ENCODE measurements around the gene PAQR3.
A peak's percentile ranks its signal among the peaks of the same experiment; 100 is the strongest.
"Not testable (repeated sequence)": the region's sequence is repeated elsewhere in the genome, so short reads cannot be mapped to it uniquely, and the experiment has no call there.

Gene PAQR3

DNA sequence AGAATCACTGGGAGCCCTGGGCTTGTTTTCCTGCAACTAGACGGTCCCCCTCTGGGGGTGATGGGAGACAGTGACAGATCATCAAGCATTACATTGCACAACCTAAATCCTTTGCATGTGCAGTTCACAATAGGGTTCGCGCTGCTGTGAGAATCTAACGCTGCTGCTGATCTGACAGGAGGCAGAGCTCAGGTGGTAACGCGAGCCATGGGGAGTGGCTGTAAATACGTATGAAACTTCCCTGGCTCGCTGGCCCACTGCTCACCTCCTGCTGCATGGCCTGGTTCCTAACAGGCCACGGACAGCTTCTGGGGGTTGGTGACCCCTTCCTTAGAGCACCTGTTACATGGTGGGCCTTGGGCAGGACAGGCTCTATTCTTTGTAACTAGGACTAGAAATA is 10.4 kb downstream of the PAQR3 start:
- DNase-seq (ENCODE audit: low spot score) = no peak

GRCh38 chr4:78926826-78927225 is 12.4 kb downstream of the PAQR3 start:
- DNase-seq (ENCODE audit: low spot score) = no peak

DNA sequence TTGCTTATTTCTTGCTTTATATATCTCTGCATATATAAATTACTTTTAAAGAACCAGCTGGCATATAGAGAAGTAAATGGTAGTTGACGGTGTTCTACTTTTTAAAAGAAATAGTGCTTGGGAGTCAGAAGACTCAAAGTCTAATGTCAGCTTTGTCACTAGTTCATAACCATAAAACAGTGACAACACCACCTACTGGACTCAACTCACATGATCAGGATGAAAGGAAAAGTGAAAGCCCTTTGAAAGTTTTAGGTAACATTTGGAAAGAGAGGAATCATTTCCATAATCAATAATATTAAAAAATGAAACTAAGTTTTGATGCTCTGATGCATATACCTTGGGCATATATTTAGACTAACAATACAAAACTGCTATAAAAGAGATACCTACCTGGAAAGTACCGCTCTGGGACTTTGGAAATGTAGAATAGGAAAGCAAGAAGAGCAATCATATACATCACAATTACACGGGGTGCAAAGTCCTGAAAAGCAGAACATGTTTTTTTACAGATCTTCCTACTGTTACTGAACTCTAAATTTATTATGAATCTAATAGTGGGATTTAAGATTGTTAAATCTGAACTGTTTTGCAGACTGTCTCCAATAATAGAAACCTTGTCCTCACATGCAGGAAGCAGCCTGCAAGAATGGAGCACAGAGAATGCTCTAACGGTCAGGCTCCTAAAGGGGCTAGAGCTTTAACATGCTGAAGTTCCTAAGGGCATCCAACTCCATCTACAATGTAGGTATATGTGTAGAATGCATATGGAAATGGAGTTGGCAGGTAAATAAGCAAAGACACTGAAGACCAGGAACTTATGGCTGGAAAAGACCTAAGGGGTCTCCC is 15.6 kb downstream of the PAQR3 start:
- no peak for DNase-seq (ENCODE audit: low spot score)

- DNase-seq (ENCODE audit: low spot score) = peak; percentile 23
Measured at GRCh38 chr4:78922207-78922606, 17.0 kb downstream of the PAQR3 start.

GRCh38 chr4:78910612-78911011 is 28.6 kb downstream of the PAQR3 start:
- no peak for DNase-seq (ENCODE audit: low spot score)

DNA sequence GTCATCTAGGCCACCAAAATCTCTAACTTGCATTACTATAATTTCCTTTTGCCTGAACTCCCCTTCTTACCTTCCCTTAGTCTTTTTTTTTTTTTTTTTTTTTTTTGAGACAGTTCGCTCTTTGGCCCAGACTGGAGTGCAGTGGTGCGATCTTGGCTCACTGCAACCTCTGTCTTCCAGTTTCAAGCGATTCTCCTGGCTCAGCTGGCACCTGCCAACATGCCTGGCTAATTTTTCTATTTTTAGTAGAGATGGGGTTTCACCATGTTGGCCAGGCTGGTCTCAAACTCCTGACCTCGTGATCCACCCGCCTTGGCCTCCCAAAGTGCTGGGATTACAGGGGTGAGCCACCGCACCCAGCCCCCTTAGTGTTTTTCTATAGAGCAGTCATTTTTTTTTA is 30.3 kb downstream of the PAQR3 start:
- not testable (repeated sequence) for DNase-seq (ENCODE audit: low spot score)

GRCh38 chr4:78907638-78908037 is 31.6 kb downstream of the PAQR3 start:
- DNase-seq (ENCODE audit: low spot score) = no peak

DNA sequence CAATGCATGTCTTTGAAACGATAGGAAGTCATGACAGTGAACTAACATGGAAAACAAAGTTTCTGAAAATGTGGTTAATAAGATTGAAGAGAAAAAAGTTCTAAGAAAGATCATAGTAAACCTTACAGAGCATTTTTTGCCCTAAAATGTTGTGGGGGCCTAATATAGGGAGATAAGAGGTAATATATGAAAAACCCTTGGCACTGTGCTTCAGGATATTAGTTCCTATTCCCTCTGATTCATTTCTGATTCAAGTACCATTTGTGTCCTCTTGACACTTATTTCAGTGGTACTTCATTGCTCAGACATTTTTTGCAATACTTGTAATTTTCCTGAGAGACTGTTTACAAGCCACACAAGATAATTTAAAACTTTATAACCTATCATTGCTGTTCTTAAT is 35.1 kb downstream of the PAQR3 start:
- DNase-seq (ENCODE audit: low spot score) = no peak

DNA sequence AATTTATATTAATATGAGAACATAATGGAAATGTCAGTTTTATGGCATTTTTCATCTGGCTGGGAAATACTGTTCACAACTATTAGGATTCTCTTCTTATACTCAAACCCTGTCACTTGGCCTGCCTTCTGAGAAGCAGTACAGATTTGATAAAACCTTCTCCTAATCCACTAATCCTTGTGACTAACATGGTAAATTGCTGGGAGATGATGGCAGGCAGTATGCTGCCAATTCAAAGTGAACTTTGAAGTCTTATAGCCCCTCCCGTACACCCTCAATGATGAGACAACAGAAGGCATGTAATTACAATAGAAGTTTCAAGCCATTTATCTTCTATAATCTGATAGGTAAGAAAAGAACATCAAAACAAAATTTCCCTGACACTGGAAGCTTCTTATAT is 36.9 kb downstream of the PAQR3 start:
- no peak for DNase-seq (ENCODE audit: low spot score)

DNA sequence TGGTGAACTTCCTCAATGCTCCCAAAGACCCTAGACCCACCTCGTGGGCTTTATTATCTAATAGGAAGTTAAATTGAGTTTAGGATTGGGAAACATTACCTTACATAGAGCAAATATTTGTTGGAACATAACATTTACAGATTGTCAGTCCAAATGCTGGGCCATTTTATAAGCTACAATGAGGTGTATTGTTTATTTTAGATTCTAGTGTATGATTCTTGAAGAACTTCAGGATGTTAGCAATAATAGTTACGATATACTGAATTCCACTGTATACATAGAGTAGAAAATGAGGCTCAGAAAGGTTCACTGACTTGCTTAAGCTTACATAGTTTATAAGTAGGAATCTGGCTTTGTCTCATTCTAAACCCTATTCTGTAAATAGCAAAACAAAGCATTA is 37.4 kb downstream of the PAQR3 start:
- no peak for DNase-seq (ENCODE audit: low spot score)

DNA sequence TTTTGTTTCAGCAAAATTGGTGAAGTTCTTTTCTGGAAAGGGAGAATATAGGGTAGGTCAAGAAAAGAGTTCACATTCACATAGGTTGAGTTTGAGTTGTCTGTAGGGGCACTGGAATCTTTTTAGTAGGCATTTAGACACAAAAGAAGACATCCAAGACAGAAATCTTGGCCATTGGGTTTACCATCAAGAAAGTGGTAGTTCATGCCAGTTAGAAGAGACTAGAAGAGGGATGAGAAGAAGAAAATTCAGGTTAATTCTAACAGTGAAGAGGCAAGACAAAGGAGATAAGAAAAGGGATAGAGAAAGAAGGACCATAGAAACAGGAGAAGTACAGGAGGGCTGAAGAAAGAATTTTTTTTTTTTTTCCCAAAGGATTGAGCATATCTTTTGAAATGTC is 39.9 kb downstream of the PAQR3 start:
- no peak for DNase-seq (ENCODE audit: low spot score)

DNA sequence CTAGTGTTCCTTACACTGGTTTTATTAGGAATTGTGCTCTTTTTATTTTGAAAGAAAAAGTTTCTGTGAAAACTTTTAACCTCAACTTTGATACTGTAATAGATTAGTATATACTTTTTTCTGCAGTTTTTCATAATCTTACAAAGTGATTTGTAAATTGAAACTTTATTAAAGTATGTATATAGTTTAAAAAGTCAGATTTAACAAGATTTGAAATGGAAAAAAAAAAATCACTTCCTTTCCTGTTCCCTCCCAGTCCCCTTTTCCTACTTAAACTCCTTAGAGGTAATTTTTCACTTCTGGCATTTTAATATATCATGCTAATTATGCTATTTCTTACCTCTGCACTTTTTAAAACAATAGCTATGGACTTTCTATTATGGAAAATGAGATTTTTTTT is 49.3 kb downstream of the PAQR3 start:
- no peak for DNase-seq (ENCODE audit: low spot score)

DNA sequence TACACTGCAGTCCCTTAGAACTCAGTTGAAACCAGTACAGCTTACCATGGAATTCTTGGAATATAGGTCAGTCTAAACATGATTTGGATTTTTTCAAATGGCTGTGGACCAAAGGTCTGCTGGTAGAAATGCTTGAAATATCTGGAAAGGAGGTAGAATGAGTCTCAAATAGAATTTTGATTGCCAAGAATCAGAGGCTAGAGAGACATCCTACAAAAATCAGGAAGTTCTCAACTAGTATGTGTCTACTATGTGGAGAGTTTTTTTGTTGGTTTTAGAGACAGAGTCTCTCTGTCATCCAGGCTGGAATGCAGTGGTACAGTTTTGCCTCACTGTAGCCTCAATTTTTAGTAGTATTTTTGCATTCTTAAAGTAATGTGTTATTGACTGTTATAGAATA is 53.6 kb downstream of the PAQR3 start:
- DNase-seq (ENCODE audit: low spot score) = no peak

- no peak for DNase-seq (ENCODE audit: low spot score)
Measured at GRCh38 chr4:78880874-78881492, 58.3 kb downstream of the PAQR3 start.

DNA sequence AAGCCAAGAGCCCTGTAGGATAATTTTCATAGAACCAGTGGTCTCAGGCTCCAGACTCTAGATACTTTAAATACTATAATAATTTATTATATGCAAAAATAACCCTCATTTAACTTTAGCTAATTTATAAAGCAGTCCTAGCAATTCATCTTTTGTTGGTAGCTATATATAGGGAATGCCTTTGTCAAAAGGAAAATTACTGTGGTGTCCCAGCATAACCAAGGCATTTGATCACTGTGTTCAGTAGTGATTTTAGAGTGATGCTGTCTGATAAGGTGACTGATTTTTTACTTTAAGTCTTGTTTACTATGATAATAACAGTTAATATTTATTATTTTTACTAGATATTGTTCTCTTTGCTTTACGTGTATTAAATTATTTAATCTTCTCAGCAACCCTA is 61.2 kb downstream of the PAQR3 start:
- no peak for DNase-seq (ENCODE audit: low spot score)

GRCh38 chr4:78876568-78877320 is 62.5 kb downstream of the PAQR3 start:
- no peak for DNase-seq (ENCODE audit: low spot score)

GRCh38 chr4:78870056-78870455 is 69.2 kb downstream of the PAQR3 start:
- DNase-seq (ENCODE audit: low spot score) = no peak

- not testable (repeated sequence) for DNase-seq (ENCODE audit: low spot score)
Measured at GRCh38 chr4:78868712-78869111, 70.5 kb downstream of the PAQR3 start.

DNA sequence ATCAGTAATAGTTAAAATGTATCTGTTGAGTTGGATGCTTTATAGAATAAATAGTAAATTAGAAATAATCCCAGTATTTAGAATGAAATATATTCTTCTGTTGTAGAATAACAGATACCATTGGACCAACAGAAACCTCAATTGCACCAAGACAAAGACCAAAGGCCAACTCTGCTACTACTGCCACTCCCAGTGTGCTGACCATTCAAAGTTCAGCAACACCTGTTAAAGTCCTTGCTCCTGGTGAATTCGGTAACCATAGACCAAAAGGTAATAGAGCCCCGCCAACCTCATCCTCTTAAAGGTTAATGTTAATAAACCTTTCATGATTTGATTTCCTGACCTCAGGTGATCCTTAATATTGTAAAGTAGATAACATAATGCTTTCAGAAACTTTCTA is 73.8 kb downstream of the PAQR3 start:
- no peak for DNase-seq (ENCODE audit: low spot score)

GRCh38 chr4:78864405-78865024 is 74.7 kb downstream of the PAQR3 start:
- DNase-seq (ENCODE audit: low spot score) = peak; percentile 65

DNA sequence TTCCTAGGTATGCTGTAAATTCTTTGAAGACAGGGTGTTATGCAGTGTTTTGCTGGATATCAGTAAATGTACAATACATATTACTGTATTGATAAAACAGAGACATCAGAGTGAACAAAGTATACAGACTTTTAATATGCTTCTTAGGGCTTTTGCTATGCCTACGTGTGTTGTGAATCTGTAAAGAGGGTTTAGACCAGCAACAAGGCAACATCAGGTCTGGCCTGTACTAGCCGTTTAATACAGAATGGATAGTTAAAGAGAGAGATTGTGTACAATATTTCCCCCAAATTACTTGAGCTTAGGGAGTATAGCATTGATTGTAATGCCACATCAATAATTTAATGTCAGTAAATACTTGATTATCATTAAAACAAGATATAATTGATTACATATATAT is 75.2 kb downstream of the PAQR3 start:
- no peak for DNase-seq (ENCODE audit: low spot score)

DNA sequence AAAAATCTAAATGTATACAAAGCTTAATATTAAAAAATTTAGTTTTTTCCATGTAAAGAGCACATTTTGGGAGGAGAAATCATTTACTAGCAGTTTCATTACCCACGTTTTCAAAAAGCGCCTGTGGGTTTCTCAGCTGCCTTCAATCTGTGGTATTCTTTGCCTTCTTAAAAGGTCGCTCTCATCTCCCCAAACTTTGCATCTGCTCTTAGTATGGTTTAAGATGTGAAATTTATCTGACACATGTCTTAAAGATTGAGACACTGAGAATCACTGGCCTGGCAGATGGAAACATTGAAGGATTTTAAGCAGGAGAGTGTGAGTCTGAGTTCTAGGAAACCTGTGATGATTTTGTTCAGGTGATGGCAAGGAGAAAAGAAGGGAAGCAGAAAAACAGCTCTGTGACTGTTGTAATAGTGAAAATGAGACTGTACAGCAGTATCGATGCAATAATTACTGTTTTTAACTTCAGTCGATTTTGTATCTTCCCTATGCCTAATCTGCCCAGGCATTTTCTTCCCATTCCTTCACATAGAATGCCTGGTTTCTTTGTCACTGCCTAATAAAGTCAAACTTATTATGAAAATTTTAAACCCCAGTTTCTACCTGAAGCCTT is 75.9 kb downstream of the PAQR3 start:
- DNase-seq (ENCODE audit: low spot score) = no peak
